A673 (cell line): ENCODE data around the gene NDUFA9. TPM values are rescaled to one million over a fixed set of nuclear protein-coding genes. Genes with fewer than 3 reads are reported as not detected.

Experiments used
- BruUV-seq: library from RNA; stranded (reverse); fragments of 400-500 nt; replicated peaks from 2 replicates; lab custom pipeline; 2021; lab: Mats Ljungman, UMichigan
- CTCF ChIA-PET: fragments of 300-600 bp; sonication (Branson Sonifier 250); formaldehyde crosslinking; loops from one replicate; lab custom pipeline; 2022; ENCODE audit warnings: antibody characterized with exemption; lab: Charles Lee
- POLR2A ChIA-PET: fragments of 300-600 bp; sonication (Branson Sonifier 250); formaldehyde crosslinking; loops from one replicate; lab custom pipeline; 2022; ENCODE audit warnings: antibody characterized with exemption; ENCODE audit not compliant: low non-redundant PET; lab: Charles Lee
- DNase-seq: peaks from one replicate; pipeline ENCODE4 v3.0.0-alpha.2; 2015; ENCODE audit warnings: low spot score
- H3K27ac ChIP-seq: fragments of 200-600 bp; sonication (generic); 2 replicates; pipeline ENCODE4 v1.5.1; 2016; ENCODE audit warnings: mixed run types, low read depth, mild to moderate bottlenecking, mixed read lengths, antibody characterized with exemption, low read length; ENCODE audit not compliant: poor library complexity, severe bottlenecking
- H3K27me3 ChIP-seq: fragments of 200-600 bp; sonication (generic); replicated peaks from 2 replicates; pipeline ENCODE4 v1.6.1; 2017; ENCODE audit warnings: mixed run types, low read depth, mild to moderate bottlenecking, mixed read lengths, antibody characterized with exemption, low read length; ENCODE audit not compliant: insufficient read depth, poor library complexity
- H3K36me3 ChIP-seq: fragments of 200-600 bp; sonication (generic); 2 replicates; pipeline ENCODE4 v1.6.1; 2016; ENCODE audit warnings: mixed run types, mild to moderate bottlenecking, mixed read lengths, antibody characterized with exemption, low read length; ENCODE audit not compliant: insufficient read depth, poor library complexity, severe bottlenecking
- H3K4me1 ChIP-seq: fragments of 200-600 bp; sonication (generic); 2 replicates; pipeline ENCODE4 v1.6.1; 2017; ENCODE audit warnings: mixed run types, mild to moderate bottlenecking, mixed read lengths, antibody characterized with exemption, low read length; ENCODE audit not compliant: insufficient read depth, poor library complexity, severe bottlenecking
- H3K4me3 ChIP-seq: fragments of 200-600 bp; sonication (generic); 2 replicates; pipeline ENCODE4 v1.5.1; 2016; ENCODE audit warnings: low read depth, mixed run types, mild to moderate bottlenecking, mixed read lengths, low read length; ENCODE audit not compliant: poor library complexity, severe bottlenecking
- H3K9me3 ChIP-seq: fragments of 200-600 bp; sonication (generic); 2 replicates; pipeline ENCODE4 v1.6.1; 2016; ENCODE audit warnings: mixed run types, low read depth, mild to moderate bottlenecking, mixed read lengths, antibody characterized with exemption, low read length; ENCODE audit not compliant: poor library complexity, severe bottlenecking
- CTCF ChIP-seq: fragments of 300-800, 200-600 bp; sonication (generic); conservative IDR thresholded peaks from 2 replicates; pipeline ENCODE4 v1.5.1; 2017; ENCODE audit warnings: low read depth, mild to moderate bottlenecking, antibody characterized with exemption, low read length, moderate library complexity, mixed read lengths
- EZH2 ChIP-seq: fragments of 200-600 bp; sonication (generic); IDR thresholded peaks from 2 replicates; pipeline ENCODE4 v1.6.1; 2017; ENCODE audit warnings: borderline replicate concordance, low read depth, mild to moderate bottlenecking, mixed read lengths, antibody characterized with exemption, low read length; ENCODE audit not compliant: poor library complexity, severe bottlenecking
- intact Hi-C: fragments of 100-400 bp; cut with micrococcal nuclease; formaldehyde crosslinking; loops from one replicate; pipeline ENCODE4 v1.10.0; 2022; ENCODE audit not compliant: unreplicated experiment
- total RNA-seq: library from RNA; stranded (reverse); gene quantifications from 2 replicates; pipeline ENCODE4 v1.2.3, GENCODE V29; 2021

Gene NDUFA9
- total RNA-seq, 1 experiment from 2014 or later, result 199 TPM

DNA sequence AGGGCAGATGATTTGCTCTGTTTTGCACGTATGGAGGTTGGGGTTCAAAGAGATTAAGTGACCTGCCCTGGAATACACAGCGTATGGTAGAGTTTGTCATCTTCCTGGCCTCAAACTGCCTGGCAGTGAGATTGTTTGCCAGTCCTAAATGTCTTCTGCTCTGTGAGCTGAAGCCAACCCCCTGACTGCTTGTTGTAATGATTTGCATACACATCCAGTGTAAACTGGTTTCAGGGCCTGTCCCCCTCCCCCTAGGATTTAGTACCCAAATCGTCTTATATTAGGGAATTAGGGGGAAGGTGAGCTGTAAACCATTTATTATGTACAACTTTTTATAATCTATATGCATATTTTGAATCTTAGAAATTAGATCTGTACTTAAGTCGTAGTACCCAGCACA lies 38.4 kb upstream of the NDUFA9 start:
- H3K4me1 ChIP-seq, result peaks cover 2% of the 10 kb centered on the region
- H3K27ac ChIP-seq, result no peak overlapping the region
- ChIA-PET CTCF (interaction anchor here (0.5 kb wide), 1 partner anchor 205 kb away, joined by 6 read pairs; no protein-coding TSS in a partner anchor), POLR2A (no interaction called here)
- H3K27me3 ChIP-seq, result no peaks in the 10 kb centered on the region
- no peaks in the 10 kb centered on the region for H3K9me3 ChIP-seq
- intact Hi-C loops, result no loop called here
- DNase-seq, result no peak
- BruUV-seq, result no TSS peak
- TF ChIP-seq EZH2, result no peak
- TF ChIP-seq CTCF, result no peak
- no peak overlapping the region for H3K4me3 ChIP-seq
- no peaks in the 10 kb centered on the region for H3K36me3 ChIP-seq

DNA sequence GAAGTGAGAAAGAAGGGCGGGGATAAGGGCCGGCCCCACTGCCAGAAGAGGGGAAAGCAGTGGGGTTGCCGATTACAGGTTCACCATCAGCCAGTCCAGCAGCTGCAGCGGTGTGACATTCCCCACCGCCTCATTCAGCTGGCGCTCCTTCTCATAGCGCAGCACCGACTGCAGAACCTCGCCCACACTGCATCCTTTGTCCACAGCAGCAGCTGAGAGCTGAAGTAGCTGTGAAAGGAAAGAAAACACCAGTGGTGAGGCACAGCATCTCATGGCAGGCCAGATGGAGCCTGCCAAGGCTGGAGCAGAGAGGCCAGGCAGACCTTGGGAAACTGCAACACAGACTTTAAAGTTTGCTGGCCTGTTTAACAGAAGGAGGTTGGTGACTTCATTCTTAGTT lies 33.2 kb upstream of the NDUFA9 start:
- no peak for DNase-seq
- ChIA-PET POLR2A (no interaction called here), CTCF (no interaction called here)
- H3K4me1 ChIP-seq, result no peaks in the 10 kb centered on the region
- H3K36me3 ChIP-seq, result no peaks in the 10 kb centered on the region
- H3K27me3 ChIP-seq, result no peaks in the 10 kb centered on the region
- BruUV-seq, result no TSS peak
- no peak overlapping the region for H3K4me3 ChIP-seq
- TF ChIP-seq CTCF, result no peak
- no peak for TF ChIP-seq EZH2
- intact Hi-C loops, result no loop called here
- H3K9me3 ChIP-seq, result no peaks in the 10 kb centered on the region
- H3K27ac ChIP-seq, result no peak overlapping the region

DNA sequence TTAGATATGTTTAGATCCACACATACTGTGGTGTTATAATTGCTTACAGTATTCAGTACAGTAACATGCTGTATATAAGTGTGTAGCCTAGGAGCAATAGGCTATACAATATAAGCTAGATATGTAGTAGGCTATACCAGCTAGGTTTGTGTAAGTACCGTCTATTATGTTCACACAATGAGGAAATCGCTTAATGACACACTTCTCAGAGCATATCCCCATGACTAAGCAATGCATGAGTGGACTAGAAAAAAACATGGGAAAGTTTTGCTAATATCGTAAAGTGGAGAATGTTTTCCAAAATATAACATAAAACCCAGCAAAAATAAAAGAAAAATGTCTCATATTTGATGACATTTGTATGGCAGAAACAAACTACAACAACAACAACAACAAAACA lies 27.4 kb upstream of the NDUFA9 start:
- Histone ChIP-seq H3K27ac (no peak overlapping the region), H3K36me3 (no peaks in the 10 kb centered on the region), H3K4me1 (no peaks in the 10 kb centered on the region), H3K9me3 (no peaks in the 10 kb centered on the region), H3K4me3 (no peak overlapping the region), H3K27me3 (peaks cover 29% of the 10 kb centered on the region)
- intact Hi-C loops, result no loop called here
- DNase-seq, result no peak
- no peak for TF ChIP-seq EZH2
- no peak for TF ChIP-seq CTCF
- ChIA-PET CTCF (no interaction called here), POLR2A (no interaction called here)
- no TSS peak for BruUV-seq
